ENCODE results near the gene CCT8.

GRCh38 chr21:29091033-29091432, 17.6 kb upstream of the CCT8 start:
- no peak for TF ChIP-seq CTCF (IDR thresholded peaks at IDR 0.05)
- TF ChIP-seq POLR2A (IDR thresholded peaks at IDR 0.05) = no peak
